Heart left ventricle (tissue), 16 donors: ENCODE measurements around the gene MRPS10. TPM values are rescaled to one million over a fixed set of nuclear protein-coding genes. Genes with fewer than 3 reads are reported as not detected.
A peak's percentile ranks its signal among the peaks of the same experiment; 100 is the strongest.

Experiments
- ATAC-seq, 4 donors: fragments of 200-7000 bp; cut with Tn5 transposase; one replicate each; pipeline ENCODE4 v1.9.1; 2020 to 2022; ENCODE audit warnings: moderate library complexity in 4 of 4, mild to moderate bottlenecking in 3 of 4, moderate number of reproducible peaks in 1 of 4
- DNase-seq, 5 donors: peaks; one replicate each; pipeline ENCODE4 v3.0.0-alpha.2; 2020
- H3K27ac ChIP-seq, 12 donors: fragments of 200-600 bp; sonication (generic) in 4 of 12; one replicate each; pipeline versions ENCODE4 v1.5.0 to v1.8.0; 2016 to 2022; ENCODE audit warnings: mild to moderate bottlenecking in 2 of 12
- H3K27me3 ChIP-seq, 9 donors: fragments of 200-600 bp; sonication (generic) in 2 of 9; one replicate each; pipeline versions ENCODE4 v1.5.1 to v1.8.0; 2016 to 2022; ENCODE audit warnings: mild to moderate bottlenecking in 3 of 9
- H3K36me3 ChIP-seq, 9 donors: fragments of 200-600 bp; sonication (generic) in 2 of 9; one replicate each; pipeline versions ENCODE4 v1.5.0 to v1.8.0; 2018 to 2022; ENCODE audit warnings: mild to moderate bottlenecking in 2 of 9
- H3K4me1 ChIP-seq, 12 donors: fragments of 200-600 bp; sonication (generic) in 4 of 12; one replicate each; pipeline versions ENCODE4 v1.5.0 to v1.8.0; 2016 to 2022; ENCODE audit warnings: mild to moderate bottlenecking in 3 of 12
- H3K4me3 ChIP-seq, 12 donors: fragments of 200-600 bp; sonication (generic) in 4 of 12; one replicate each; pipeline versions ENCODE4 v1.5.0 to v1.8.0; 2017 to 2022; ENCODE audit warnings: mild to moderate bottlenecking in 9 of 12, moderate library complexity in 4 of 12
- H3K9me3 ChIP-seq, 12 donors: fragments of 200-600 bp; sonication (generic) in 4 of 12; one replicate each; pipeline versions ENCODE4 v1.5.0 to v1.8.0; 2016 to 2022; ENCODE audit warnings: mild to moderate bottlenecking in 1 of 12
- CTCF ChIP-seq, 12 donors: fragments of 200-600 bp; sonication (generic) in 4 of 12; IDR thresholded peaks; one replicate each; pipeline versions ENCODE4 v1.5.0 to v1.8.0; 2018 to 2022; ENCODE audit warnings: antibody characterized with exemption in 12 of 12, mild to moderate bottlenecking in 5 of 12
- POLR2A ChIP-seq, 2 donors: fragments of 450-650 bp; IDR thresholded peaks; one replicate each; pipeline ENCODE4 v1.6.1; 2017; ENCODE audit warnings: antibody characterized with exemption in 2 of 2, mild to moderate bottlenecking in 2 of 2, moderate library complexity in 2 of 2
- WGBS, 4 donors: extraction: QIAGEN DNeasy Blood & Tissue Kit in 2 of 4; methylation state at CpG; one replicate each; pipeline versions ENCODE4 v1.1.5 to v1.1.7; 2013 to 2018; 5-methylcytosine and 5-hydroxymethylcytosine counted together
- intact Hi-C, 10 donors: fragments of 100-400 bp; cut with DNase I; formaldehyde crosslinking; loops; one replicate each; pipeline versions ENCODE4 v1.11.1 to v1.14.2; 2022
- polyA plus RNA-seq, 2 donors: library from polyadenylated mRNA; stranded (reverse); fragments of 200-250 nt; gene quantifications; one replicate each; pipeline ENCODE4 v1.2.3, GENCODE V29; 2013
- total RNA-seq, 9 donors: library from RNA; depleted of rRNA in 2 of 9; stranded (reverse); fragments of >200 nt in 2 of 9; fragmentation: NEBNext Ultra II Directional in 3 of 9; extraction: Animal tissue kit (Norgen Biotek cat#: 25700) in 3 of 9; gene quantifications; one replicate each; pipeline versions ENCODE4 v1.1.0 to v1.2.4, GENCODE V29; 2016 to 2023
- donor health status: ischemic (EF 13 %, LVEDD 7.1; RV severe dilation, severe dysfunction).
- donor health status: healthy with polysubstance abuse.
- donor health status: DM: no; HTN: yes; CAD: no.
- donor health status: DM: no; HTN: no; CAD: no.
- donor health status: ischemic (EF 25% LVEDD 6.9; RV normal size, moderate dysfunction).
- donor health status: ischemic (EF 25% LVEDD 5.7; RV mildly dilated, moderate dysfunction).
- donor health status: healthy.
- donor health status: DM: yes; HTN: yes; CAD: no.
- donor health status: ischemic (EF 35%, LVEDD 5.7; RV mildly dilated, moderate dysfunction).
- donor health status: nonischemic (EF 11% LVEDD 7.7; RV severe dilation, severe dysfunction).
- donor health status: DM: yes; HTN: yes; CAD: no.
- donor health status: PGD.
- donor health status: ischemic (EF 29% LVEDD 5.4; RV normal size, mild dysfunction).
- donor health status: nonischemic (EF 23%, LVEDD 6.1; RV moderate dilation, normal function).

The MRPS10 gene
- total and polyA plus RNA-seq, 11 donors, result 36.9 to 73.5 (median 53.4) TPM

DNA sequence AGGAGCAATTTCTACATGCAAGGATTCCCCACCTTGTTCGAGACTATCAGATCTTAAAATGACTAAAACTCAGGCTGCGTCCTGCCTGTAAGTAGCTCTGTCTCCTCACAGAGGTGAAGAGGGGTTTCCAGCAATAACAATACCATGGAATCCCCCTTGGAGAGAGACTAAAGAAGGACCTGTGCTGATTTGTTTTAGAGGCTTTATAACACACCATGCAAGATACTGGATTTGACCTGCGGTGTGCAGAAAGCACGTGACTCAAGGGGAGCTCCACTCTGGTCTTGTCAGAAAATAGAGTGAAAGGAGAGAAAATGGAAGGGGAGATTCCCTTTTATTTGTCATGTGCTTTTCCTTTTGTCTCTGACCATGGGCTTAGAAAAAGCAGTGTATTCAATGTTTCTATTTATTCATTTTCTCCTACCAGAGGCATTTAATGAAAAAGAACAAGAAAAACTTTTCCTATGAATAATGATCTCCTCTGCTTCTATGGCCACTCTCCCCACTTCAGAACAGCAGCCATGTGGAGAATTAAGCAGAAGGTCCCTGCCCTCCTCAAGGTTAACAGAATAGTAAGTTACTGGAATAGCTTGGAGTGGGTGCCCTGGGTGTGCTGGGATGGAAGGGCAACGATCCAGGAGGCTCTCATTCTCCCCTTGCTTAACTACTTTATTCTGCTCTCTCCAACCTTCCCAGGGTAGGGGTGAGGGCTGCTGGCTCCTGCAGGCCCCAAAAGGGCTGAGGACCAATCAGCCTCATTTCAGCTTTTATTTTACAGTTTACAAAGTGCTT, 19.2 kb upstream of the MRPS10 start:
- ATAC-seq (peak; percentile 51 to 89 (median 67)), DNase-seq (no peak)
- H3K36me3 ChIP-seq, result peaks cover 0 to 69% (median 21%) of the 10 kb centered on the region in 9 donors
- no peaks in the 10 kb centered on the region for H3K9me3 ChIP-seq
- intact Hi-C loops, result no loop called here
- 79 to 85% (median 83%) methylated on average over 5 of the region's 5 CpGs for WGBS, 4 donors
- no peak for TF ChIP-seq CTCF (IDR thresholded peaks at IDR 0.05)
- no peak for TF ChIP-seq POLR2A (IDR thresholded peaks at IDR 0.05)
- H3K4me3 ChIP-seq, result no peak overlapping the region
- no peaks in the 10 kb centered on the region for H3K27me3 ChIP-seq
- H3K27ac ChIP-seq, result peak overlapping the region in 1 of 12 donors; percentile 10
- H3K4me1 ChIP-seq, result peaks cover 0 to 9% (median 0%) of the 10 kb centered on the region in 12 donors

GRCh38 chr6:42236030-42236429, 18.4 kb upstream of the MRPS10 start:
- TF ChIP-seq POLR2A (IDR thresholded peaks at IDR 0.05) (no peak), CTCF (IDR thresholded peaks at IDR 0.05) (no peak)
- WGBS, 4 donors, result 77 to 89% (median 87%) methylated on average over 9 of the region's 9 CpGs
- peaks cover 0 to 9% (median 0%) of the 10 kb centered on the region in 12 donors for H3K4me1 ChIP-seq
- no peaks in the 10 kb centered on the region for H3K27me3 ChIP-seq
- H3K27ac ChIP-seq, result no peak overlapping the region
- intact Hi-C loops, result no loop called here
- peaks cover 0 to 63% (median 19%) of the 10 kb centered on the region in 9 donors for H3K36me3 ChIP-seq
- ATAC-seq (no peak), DNase-seq (no peak)
- no peaks in the 10 kb centered on the region for H3K9me3 ChIP-seq
- no peak overlapping the region for H3K4me3 ChIP-seq

GRCh38 chr6:42232035-42232434, 14.4 kb upstream of the MRPS10 start:
- H3K27ac ChIP-seq, result no peak overlapping the region
- ATAC-seq, result no peak
- peaks cover 0 to 63% (median 21%) of the 10 kb centered on the region in 9 donors for H3K36me3 ChIP-seq
- 95 to 97% (median 96%) methylated on average over 3 of the region's 3 CpGs for WGBS, 4 donors
- intact Hi-C loops, result no loop called here
- no peak for DNase-seq
- TF ChIP-seq CTCF (IDR thresholded peaks at IDR 0.05) (no peak), POLR2A (IDR thresholded peaks at IDR 0.05) (no peak)
- peaks cover 0 to 4% (median 0%) of the 10 kb centered on the region in 12 donors for H3K4me1 ChIP-seq
- H3K9me3 ChIP-seq, result no peaks in the 10 kb centered on the region
- H3K27me3 ChIP-seq, result no peaks in the 10 kb centered on the region
- H3K4me3 ChIP-seq, result no peak overlapping the region

- peak in 1 of 4 donors; percentile 34 for ATAC-seq
- peaks cover 0 to 8% (median 0%) of the 10 kb centered on the region in 12 donors for H3K4me1 ChIP-seq
- 78 to 88% (median 82%) methylated on average over 8 of the region's 8 CpGs for WGBS, 4 donors
- intact Hi-C loops, result no loop called here
- H3K36me3 ChIP-seq, result peaks cover 0 to 58% (median 17%) of the 10 kb centered on the region in 9 donors
- no peak overlapping the region for H3K4me3 ChIP-seq
- no peak for TF ChIP-seq POLR2A (IDR thresholded peaks at IDR 0.05)
- TF ChIP-seq CTCF (IDR thresholded peaks at IDR 0.05), result peak in 6 of 12 donors; percentile 12 to 26 (median 16)
- no peaks in the 10 kb centered on the region for H3K27me3 ChIP-seq
- no peaks in the 10 kb centered on the region for H3K9me3 ChIP-seq
- H3K27ac ChIP-seq, result no peak overlapping the region
- DNase-seq, result no peak
Observed at GRCh38 chr6:42230345-42231321, 13.0 kb upstream of the MRPS10 start.
